SK-N-SH (cell line): ENCODE results near the gene RFXANK.

ENCODE experiments used
- CHD2 ChIP-seq: fragments of 150-350 bp; IDR thresholded peaks from 2 replicates; pipeline ENCODE4 v1.6.1; 2018; ENCODE audit warnings: low read length; ENCODE audit not compliant: partially characterized antibody
- CTCF ChIP-seq: fragments of 200-600 bp; sonication (generic); IDR thresholded peaks from 2 replicates; pipeline ENCODE4 v1.6.1; 2017; ENCODE audit warnings: antibody characterized with exemption, mild to moderate bottlenecking, moderate library complexity
- EP300 ChIP-seq, 2 experiments: IDR thresholded peaks; 2 replicates each; pipeline versions ENCODE4 v1.4.0 to v1.6.1; 2012; ENCODE audit warnings: borderline replicate concordance in 1 of 2, low read depth in 1 of 2, low read length in 1 of 2
- GABPA ChIP-seq: IDR thresholded peaks from 2 replicates; pipeline ENCODE4 v1.4.0; 2012; ENCODE audit warnings: low read depth, mild to moderate bottlenecking
- MXI1 ChIP-seq: IDR thresholded peaks from 2 replicates; pipeline ENCODE4 v1.6.1; 2012; ENCODE audit warnings: mild to moderate bottlenecking, low read depth, low read length, improper control_type of control experiment
- RAD21 ChIP-seq: IDR thresholded peaks from 2 replicates; pipeline ENCODE4 v1.6.1; 2012; ENCODE audit warnings: mild to moderate bottlenecking, low read length
- RCOR1 ChIP-seq: fragments of 150-350 bp; IDR thresholded peaks from 2 replicates; pipeline ENCODE4 v1.6.1; 2017; ENCODE audit warnings: antibody characterized with exemption, low read length
- RFX5 ChIP-seq: IDR thresholded peaks from 2 replicates; pipeline ENCODE4 v1.6.1; 2012; ENCODE audit warnings: mild to moderate bottlenecking, improper control_type of control experiment, low read length
- SMC3 ChIP-seq: IDR thresholded peaks from 2 replicates; pipeline ENCODE4 v1.6.1; 2012; ENCODE audit warnings: low read depth, low read length, improper control_type of control experiment

GRCh38 chr19:19169236-19170052, 22.6 kb upstream of the RFXANK start:
- TF ChIP-seq RAD21 (no peak), RCOR1 (no peak), CTCF (no peak), RFX5 (no peak), GABPA (no peak), CHD2 (no peak), SMC3 (no peak), EP300 (IDR thresholded peaks at IDR 0.05; ENCODE audit: borderline replicate concordance in 1 of 2, low read depth in 1 of 2, low read length in 1 of 2) (no peak), MXI1 (no peak)
